SK-N-SH treated with all-trans-retinoic acid at 6 μM for 48 hours (cell line): ENCODE results near the gene LGMN.

Experiments used
- PATZ1 ChIP-seq: fragments of 250-450 bp; sonication (Bioruptor Pico); IDR thresholded peaks from 2 replicates; pipeline ENCODE4 v1.8.0; 2020; ENCODE audit warnings: mild to moderate bottlenecking, moderate library complexity, borderline replicate concordance
- TCF4 ChIP-seq: fragments of 250-450 bp; sonication (Bioruptor Pico); IDR thresholded peaks from 2 replicates; pipeline ENCODE4 v1.8.0; 2021; ENCODE audit warnings: mild to moderate bottlenecking, moderate library complexity, borderline replicate concordance
- ZFP30 ChIP-seq: fragments of 450-650 bp; formaldehyde crosslinking; IDR thresholded peaks from 2 replicates; pipeline ENCODE4 v1.5.0; 2022; ENCODE audit warnings: mild to moderate bottlenecking, moderate library complexity
- TF ChIP-seq, protein P1 (sequence below): fragments of 250-450 bp; sonication (Bioruptor Pico); IDR thresholded peaks from 2 replicates; pipeline ENCODE4 v1.5.0; 2020; ENCODE audit warnings: mild to moderate bottlenecking, moderate library complexity

- TF ChIP-seq, protein P1, sequence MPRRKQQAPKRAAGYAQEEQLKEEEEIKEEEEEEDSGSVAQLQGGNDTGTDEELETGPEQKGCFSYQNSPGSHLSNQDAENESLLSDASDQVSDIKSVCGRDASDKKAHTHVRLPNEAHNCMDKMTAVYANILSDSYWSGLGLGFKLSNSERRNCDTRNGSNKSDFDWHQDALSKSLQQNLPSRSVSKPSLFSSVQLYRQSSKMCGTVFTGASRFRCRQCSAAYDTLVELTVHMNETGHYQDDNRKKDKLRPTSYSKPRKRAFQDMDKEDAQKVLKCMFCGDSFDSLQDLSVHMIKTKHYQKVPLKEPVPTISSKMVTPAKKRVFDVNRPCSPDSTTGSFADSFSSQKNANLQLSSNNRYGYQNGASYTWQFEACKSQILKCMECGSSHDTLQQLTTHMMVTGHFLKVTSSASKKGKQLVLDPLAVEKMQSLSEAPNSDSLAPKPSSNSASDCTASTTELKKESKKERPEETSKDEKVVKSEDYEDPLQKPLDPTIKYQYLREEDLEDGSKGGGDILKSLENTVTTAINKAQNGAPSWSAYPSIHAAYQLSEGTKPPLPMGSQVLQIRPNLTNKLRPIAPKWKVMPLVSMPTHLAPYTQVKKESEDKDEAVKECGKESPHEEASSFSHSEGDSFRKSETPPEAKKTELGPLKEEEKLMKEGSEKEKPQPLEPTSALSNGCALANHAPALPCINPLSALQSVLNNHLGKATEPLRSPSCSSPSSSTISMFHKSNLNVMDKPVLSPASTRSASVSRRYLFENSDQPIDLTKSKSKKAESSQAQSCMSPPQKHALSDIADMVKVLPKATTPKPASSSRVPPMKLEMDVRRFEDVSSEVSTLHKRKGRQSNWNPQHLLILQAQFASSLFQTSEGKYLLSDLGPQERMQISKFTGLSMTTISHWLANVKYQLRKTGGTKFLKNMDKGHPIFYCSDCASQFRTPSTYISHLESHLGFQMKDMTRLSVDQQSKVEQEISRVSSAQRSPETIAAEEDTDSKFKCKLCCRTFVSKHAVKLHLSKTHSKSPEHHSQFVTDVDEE (CRISPR knock-in tag), result no peak
- no peak for TF ChIP-seq PATZ1 (CRISPR knock-in tag)
- TF ChIP-seq TCF4 (CRISPR knock-in tag), result no peak
- TF ChIP-seq ZFP30 (CRISPR knock-in tag), result no peak
Observed at GRCh38 chr14:92726933-92727262, 21.5 kb downstream of the LGMN start.
